NCI-H82 (cell line): ENCODE data around the gene C16orf74.

ENCODE experiments used
- DNase-seq: peaks from one replicate; lab custom pipeline; 2025; lab: John Stamatoyannopoulos, UW

Gene C16orf74

DNA sequence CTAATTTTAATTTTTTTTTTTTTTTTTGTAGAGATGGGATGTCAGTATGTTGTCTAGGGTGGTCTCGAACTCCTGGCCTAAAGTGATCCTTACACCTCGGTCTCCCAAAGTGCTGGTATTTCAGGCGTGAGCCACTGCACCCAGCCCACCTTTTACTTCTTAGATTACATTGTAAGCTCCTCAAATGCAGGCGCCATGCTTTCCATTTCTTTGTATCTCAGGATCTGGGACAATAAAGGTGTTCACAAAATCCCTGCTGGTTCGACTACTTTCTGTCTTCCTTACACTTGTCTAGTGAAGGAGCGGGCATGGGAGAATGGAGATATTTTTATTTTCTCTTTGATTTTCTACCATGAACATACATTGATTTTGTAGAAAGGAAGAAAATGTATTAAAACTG is 23.2 kb upstream of the C16orf74 start:
- no peak for DNase-seq

DNA sequence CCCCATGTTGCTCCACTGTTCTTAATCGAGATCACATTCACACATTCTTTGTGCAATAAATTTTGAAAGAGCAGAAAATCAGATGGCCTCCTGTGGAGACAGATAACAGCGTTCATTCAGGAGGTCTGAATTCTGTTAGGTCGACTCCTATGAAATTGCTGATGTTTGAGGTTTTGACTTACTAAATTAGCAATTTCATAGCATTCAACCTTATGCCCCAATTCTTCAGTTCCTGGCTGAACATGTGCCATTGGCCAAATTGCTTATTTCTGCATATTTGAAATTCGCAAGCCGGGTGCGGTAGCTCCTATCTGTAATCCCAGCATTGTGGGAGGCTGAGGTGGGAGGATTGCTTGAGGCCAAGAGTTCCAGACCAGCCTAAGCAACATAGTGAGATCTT is 22.1 kb upstream of the C16orf74 start:
- DNase-seq: no peak

DNA sequence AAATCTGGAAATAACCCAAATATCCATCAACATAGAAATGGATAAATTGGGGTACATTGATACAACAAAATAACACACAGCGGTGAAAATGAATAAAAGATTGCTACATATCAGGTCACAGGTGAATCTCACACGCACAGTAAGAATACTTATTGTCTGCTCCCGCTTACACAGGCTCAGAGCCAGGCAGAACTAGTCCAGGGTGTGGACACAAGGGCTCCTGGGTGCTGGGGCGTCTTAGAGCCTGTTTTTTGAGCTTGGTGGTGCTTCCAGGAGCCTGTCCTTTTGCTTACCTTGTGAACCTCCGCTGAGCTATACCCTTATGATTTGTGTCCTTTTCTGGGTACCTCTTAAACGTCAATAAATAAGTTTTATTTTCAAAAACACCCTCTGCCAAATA is 19.8 kb upstream of the C16orf74 start:
- no peak for DNase-seq

GRCh38 chr16:85768199-85768598 is 17.3 kb upstream of the C16orf74 start:
- DNase-seq: no peak

GRCh38 chr16:85767531-85767930 is 16.6 kb upstream of the C16orf74 start:
- no peak for DNase-seq

- no peak for DNase-seq
Observed at GRCh38 chr16:85765767-85766166, 14.9 kb upstream of the C16orf74 start.

- DNase-seq: no peak
Observed at GRCh38 chr16:85765211-85765610, 14.3 kb upstream of the C16orf74 start.

GRCh38 chr16:85763616-85764015 is 12.7 kb upstream of the C16orf74 start:
- no peak for DNase-seq

DNA sequence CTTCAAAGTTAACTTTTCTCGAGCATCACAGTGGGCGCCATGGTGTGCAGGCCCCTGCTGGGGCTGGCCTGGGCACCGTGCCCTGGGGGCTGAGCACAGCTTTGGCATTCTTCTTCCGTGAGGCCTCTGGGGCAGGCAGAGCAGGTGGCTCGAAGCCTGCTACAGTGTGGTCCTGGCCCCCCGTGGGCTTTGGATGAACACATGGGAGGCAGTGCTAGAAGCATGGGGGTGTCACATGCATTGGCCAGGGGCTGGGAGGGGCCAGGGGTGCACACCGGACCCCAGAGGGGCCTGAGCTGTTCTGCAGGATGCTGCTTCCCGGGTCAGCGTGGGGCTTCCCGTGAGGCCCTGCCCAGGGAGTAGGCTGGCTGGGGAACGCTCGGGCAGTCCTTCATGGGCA is 12.1 kb upstream of the C16orf74 start:
- no peak for DNase-seq

GRCh38 chr16:85761861-85762260 is 11.0 kb upstream of the C16orf74 start:
- no peak for DNase-seq

GRCh38 chr16:85759631-85760419 is 8.9 kb upstream of the C16orf74 start:
- DNase-seq: peak; percentile 64

DNA sequence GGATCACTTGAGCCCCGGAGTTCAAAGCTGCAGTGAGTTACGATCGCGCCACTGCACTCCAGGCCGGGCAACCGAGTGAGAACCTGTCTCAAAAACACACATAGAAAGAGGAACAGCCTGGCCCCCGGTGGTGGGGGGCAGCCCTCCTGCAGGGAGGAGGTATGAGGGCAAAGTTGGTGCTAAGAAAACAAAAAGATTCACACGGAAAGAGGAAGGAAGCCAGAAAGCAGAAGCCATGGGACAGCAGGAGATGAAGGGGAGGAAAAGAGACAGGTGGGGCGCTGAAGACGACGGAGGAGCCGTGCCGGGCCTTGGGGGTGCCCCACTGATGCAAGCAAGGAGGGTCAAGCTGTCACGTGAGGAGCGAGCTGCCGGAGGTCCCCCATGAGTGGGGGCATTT is 8.2 kb upstream of the C16orf74 start:
- DNase-seq: no peak

GRCh38 chr16:85757341-85757822 is 6.5 kb upstream of the C16orf74 start:
- no peak for DNase-seq

DNA sequence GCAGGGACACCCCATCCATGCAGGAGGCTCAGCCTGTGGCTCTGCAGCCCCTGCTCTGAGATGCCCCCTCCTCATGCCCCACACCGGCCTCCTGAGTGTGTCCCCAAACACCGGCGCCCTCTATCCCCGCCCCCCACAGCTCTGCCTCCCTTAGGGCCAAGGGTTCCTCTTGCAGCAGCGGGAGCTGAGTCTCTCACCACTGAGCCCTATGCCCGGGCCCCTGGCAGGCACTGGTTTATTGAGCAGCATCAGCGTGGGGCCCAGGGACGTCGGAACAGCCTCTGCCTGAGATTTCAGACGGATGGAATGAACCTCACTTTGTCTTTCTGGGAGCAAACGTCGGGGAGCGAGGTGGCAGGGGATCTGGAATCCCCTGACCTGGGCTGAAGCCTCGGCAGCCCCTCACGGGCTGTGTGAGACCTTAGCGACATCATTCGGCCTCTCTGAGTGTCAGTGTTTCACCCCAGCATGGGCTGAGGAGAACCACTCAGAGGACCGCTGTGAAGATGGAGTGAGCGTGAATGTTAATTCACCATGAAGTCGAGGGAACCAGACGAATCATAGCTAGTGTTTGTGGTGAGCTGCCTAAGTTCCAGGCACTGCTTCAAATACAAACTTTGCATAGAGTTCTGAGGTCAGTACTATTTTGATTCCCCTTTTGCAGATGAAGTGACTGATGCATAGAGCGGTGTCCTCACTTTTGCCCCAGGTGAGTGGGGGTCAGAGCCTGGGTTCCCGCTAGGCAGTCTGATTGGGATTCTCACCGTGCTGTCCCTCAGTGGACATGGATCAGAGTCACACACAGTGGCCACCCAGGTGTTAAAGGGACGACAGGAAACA is 5.3 kb upstream of the C16orf74 start:
- DNase-seq: no peak

DNA sequence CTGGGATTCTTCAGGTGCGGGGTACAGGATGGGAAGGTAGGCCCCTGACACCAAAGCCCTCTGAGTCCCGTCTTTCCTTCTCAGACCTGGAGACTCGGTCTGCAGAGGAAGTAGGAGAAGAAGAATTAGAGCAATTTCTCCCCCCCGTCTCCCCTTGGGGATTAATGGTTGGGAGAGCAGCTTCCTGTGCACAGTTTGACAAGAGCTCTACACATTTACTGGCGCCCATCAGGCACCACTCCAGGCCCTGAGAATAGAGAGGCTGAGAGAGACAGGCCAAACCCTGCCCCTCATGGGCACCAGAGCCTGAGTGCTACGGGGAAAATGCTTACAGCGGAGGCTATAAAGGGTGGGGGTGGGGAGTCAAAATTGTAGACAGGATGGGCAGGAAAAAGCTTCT is 3.5 kb upstream of the C16orf74 start:
- peak; percentile 31 for DNase-seq

- DNase-seq: no peak
Observed at GRCh38 chr16:85753976-85754375, 3.1 kb upstream of the C16orf74 start.

DNA sequence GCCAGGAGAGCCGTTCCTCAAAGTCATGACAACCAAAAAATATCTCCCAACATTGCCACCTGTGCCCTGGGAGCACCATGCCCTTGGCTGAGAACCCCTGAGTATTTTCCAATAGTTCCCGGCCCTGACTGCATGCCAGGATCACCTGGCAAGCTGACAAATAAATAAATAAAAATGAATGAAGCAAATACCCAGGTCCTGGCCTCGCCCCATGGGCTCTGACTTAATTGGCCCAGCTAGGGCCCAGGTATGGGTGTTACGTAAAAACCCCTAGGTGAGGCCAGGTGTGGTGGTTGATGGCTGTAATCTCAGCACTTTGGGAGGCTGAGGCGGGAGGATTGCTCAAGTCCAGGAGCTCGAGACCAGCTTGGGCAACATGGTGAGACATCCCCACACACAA is 2.7 kb upstream of the C16orf74 start:
- DNase-seq: no peak

DNA sequence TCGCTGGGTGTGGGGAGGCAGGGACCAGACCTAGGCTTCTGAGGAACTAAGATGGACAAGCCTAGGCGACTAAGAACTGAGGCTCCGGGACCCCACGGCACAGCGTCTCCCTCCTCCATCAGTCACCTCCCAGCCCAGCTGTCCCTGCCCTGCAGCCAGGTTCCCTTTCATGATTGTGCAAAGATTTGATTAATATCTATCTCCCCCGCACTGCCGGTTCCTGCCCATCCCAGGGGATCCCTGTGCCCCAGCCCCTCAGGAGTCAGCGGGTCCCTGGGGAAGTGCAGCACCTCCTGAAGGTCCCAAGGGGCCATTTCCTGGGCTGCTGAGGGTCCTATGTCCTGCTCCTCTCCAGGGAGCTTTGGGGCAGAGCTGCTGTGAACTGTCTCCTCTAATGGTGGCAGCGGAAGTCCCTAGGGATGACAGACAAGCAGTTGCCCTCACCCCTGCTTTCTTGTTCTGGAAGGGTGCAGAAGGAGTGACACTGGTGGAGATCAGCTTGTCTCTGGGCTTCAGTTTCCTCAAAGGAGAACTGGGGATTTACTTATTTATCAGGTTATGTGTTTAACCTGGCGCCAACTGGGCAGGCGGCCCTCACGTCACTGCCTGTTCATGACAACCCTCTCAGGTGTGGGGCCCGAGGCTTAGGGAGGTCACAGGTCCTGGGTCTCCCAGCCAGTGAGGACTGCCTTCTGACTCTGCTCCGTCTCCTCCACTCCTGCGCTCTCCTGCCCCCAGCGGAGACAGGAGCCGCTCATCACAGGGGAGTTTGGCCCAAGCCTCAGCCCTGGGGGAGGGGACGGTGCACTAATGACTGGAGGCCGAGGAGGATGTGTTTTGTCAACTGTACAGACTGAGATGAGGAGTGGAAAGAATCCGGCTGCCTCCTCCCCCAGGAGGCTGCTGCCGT is 1.9 kb upstream of the C16orf74 start:
- DNase-seq: peak; percentile 80

DNA sequence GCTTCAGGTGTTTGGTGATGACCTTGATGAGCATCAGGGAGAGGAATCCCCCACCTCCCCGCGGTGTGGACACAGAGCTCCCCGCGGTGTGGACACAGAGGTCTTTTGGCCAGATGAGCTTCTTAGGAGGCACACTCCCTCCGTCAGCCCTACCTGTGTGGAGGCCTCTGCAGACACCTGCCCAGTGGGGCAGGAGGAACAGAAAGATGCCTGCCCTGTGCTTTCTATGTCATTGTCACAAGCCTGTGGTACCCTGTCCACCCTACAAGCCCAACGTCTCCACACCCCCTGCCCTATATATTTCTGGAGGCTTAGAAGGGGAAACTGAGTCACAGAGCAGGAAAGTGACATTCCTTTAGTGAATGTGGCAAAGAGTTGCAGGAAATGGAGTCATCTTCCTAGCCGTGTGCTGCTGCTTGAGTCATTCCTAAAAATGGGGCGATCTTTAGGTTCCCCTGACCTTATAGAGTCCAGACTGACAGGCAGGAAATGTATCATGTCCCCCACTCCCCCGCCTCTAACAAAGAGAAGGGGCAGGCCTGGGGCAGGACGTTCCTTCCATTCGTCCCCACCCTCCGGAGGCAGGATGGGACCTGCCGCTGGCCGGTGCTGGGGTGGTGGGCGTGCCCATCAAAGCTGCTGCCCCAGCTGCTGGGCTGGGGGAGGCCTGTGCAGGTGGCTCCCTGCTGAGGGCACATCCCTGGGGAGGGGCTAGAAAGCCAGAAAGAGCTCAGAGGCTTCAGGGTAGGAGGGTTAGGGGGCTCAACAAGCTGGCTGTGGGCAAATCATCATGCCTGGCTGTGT is 1.0 kb upstream of the C16orf74 start:
- no peak for DNase-seq

GRCh38 chr16:85750146-85750826 is 610 bp downstream of the C16orf74 start:
- peak; percentile 41 for DNase-seq

GRCh38 chr16:85749771-85750145 is 1.1 kb downstream of the C16orf74 start:
- peak; percentile 32 for DNase-seq
